Neural cell (in vitro differentiated cells): ENCODE results near the gene PLD3. TPM values are rescaled to one million over a fixed set of nuclear protein-coding genes. Genes with fewer than 3 reads are reported as not detected.
A peak's percentile ranks its signal among the peaks of the same experiment; 100 is the strongest.

Experiments
- H2AFZ ChIP-seq: fragments of 200-600, 300-800 bp; sonication (generic), shearing (Covaris generic); 2 replicates; pipeline ENCODE4 v1.6.0; 2014; ENCODE audit warnings: low read depth, mild to moderate bottlenecking, antibody characterized with exemption, low read length, moderate library complexity
- H3F3A ChIP-seq: fragments of 200-600 bp; shearing (Covaris generic); 2 replicates; pipeline ENCODE4 v1.6.1; 2016; ENCODE audit warnings: mild to moderate bottlenecking, moderate library complexity, mixed read lengths, antibody characterized with exemption, low read length; ENCODE audit not compliant: insufficient read depth, poor library complexity, severe bottlenecking
- H3K27ac ChIP-seq: fragments of 200-600, 300-800 bp; sonication (generic), shearing (Covaris generic); 2 replicates; pipeline ENCODE4 v1.5.1; 2014; ENCODE audit warnings: mild to moderate bottlenecking, low read length, moderate library complexity
- H3K27me3 ChIP-seq: fragments of 300-800, 200-600 bp; sonication (generic), shearing (Covaris generic); 2 replicates; pipeline ENCODE4 v1.6.0; 2014; ENCODE audit warnings: mild to moderate bottlenecking, low read depth, low read length, moderate library complexity; ENCODE audit not compliant: insufficient read depth
- H3K36me3 ChIP-seq: fragments of 300-800, 200-600 bp; sonication (generic), shearing (Covaris generic); 2 replicates; pipeline ENCODE4 v1.5.1; 2014; ENCODE audit warnings: mild to moderate bottlenecking, antibody characterized with exemption, low read length, moderate library complexity; ENCODE audit not compliant: insufficient read depth
- H3K4me2 ChIP-seq: fragments of 300-800, 200-600 bp; sonication (generic), shearing (Covaris generic); 2 replicates; pipeline ENCODE4 v1.6.0; 2014; ENCODE audit warnings: mild to moderate bottlenecking, low read length
- H3K4me3 ChIP-seq: fragments of 300-800, 200-600 bp; sonication (generic), shearing (Covaris generic); 2 replicates; pipeline ENCODE4 v1.5.1; 2014; ENCODE audit warnings: mild to moderate bottlenecking, low read length, moderate library complexity
- H3K79me2 ChIP-seq: fragments of 200-600 bp; shearing (Covaris generic); replicated peaks from 2 replicates; pipeline ENCODE4 v1.6.0; 2014; ENCODE audit warnings: mild to moderate bottlenecking, low read length, moderate library complexity; ENCODE audit not compliant: insufficient read depth
- H3K9ac ChIP-seq: fragments of 300-800, 200-600 bp; sonication (generic), shearing (Covaris generic); 2 replicates; pipeline ENCODE4 v1.6.1; 2016; ENCODE audit warnings: mild to moderate bottlenecking, low read length, mixed read lengths
- H3K9me2 ChIP-seq: fragments of 200-600 bp; shearing (Covaris generic); 2 replicates; pipeline ENCODE4 v1.6.1; 2016; ENCODE audit warnings: mild to moderate bottlenecking, low read length, mixed read lengths; ENCODE audit not compliant: insufficient read depth
- H3K9me3 ChIP-seq: fragments of 200-600, 300-800 bp; sonication (generic), shearing (Covaris generic); 2 replicates; pipeline ENCODE4 v1.6.1; 2016; ENCODE audit warnings: mild to moderate bottlenecking, mixed run types, low read length, moderate library complexity, mixed read lengths
- H4K20me1 ChIP-seq: fragments of 200-600 bp; shearing (Covaris generic); 2 replicates; pipeline ENCODE4 v1.6.1; 2016; ENCODE audit warnings: mild to moderate bottlenecking, mixed run types; ENCODE audit not compliant: insufficient read depth
- EP300 ChIP-seq: fragments of 450-650 bp; conservative IDR thresholded peaks from 2 replicates; pipeline ENCODE4 v1.6.1; 2014; ENCODE audit warnings: antibody characterized with exemption, mild to moderate bottlenecking, moderate library complexity; ENCODE audit not compliant: poor library complexity, severe bottlenecking
- EZH2 ChIP-seq: fragments of 200-600, 300-800 bp; shearing (Covaris generic), sonication (generic); IDR thresholded peaks from 2 replicates; pipeline ENCODE4 v1.6.1; 2014; ENCODE audit warnings: antibody characterized with exemption, low read length, borderline replicate concordance, mild to moderate bottlenecking; ENCODE audit not compliant: insufficient read depth, poor library complexity, severe bottlenecking
- MXI1 ChIP-seq: fragments of 450-650 bp; conservative IDR thresholded peaks from 2 replicates; pipeline ENCODE4 v1.6.1; 2014; ENCODE audit warnings: antibody characterized with exemption, mild to moderate bottlenecking; ENCODE audit not compliant: poor library complexity, severe bottlenecking
- POLR2AphosphoS5 ChIP-seq: IDR thresholded peaks from 2 replicates; pipeline ENCODE4 v1.6.1; 2012
- RAD21 ChIP-seq: fragments of 450-650 bp; conservative IDR thresholded peaks from 2 replicates; pipeline ENCODE4 v1.6.1; 2014; ENCODE audit warnings: antibody characterized with exemption, mild to moderate bottlenecking, moderate library complexity
- SMC3 ChIP-seq: fragments of 450-650 bp; conservative IDR thresholded peaks from 2 replicates; pipeline ENCODE4 v1.6.1; 2014; ENCODE audit warnings: antibody characterized with exemption, mild to moderate bottlenecking, moderate library complexity; ENCODE audit not compliant: poor library complexity
- TAF1 ChIP-seq: IDR thresholded peaks from 2 replicates; pipeline ENCODE4 v1.6.1; 2012; ENCODE audit warnings: low read depth
- polyA plus RNA-seq: library from polyadenylated mRNA; depleted of rRNA; stranded (reverse); fragments of >200 nt; gene quantifications from 2 replicates; pipeline ENCODE4 v1.2.3, GENCODE V29; 2014
- TF ChIP-seq, protein P1 (sequence below): IDR thresholded peaks from 2 replicates; pipeline ENCODE4 v1.6.1; 2012; ENCODE audit warnings: borderline replicate concordance
- TF ChIP-seq, protein P2 (sequence below): fragments of 450-650 bp; IDR thresholded peaks from 2 replicates; pipeline ENCODE4 v1.5.1; 2014; ENCODE audit warnings: antibody characterized with exemption, mild to moderate bottlenecking, moderate library complexity; ENCODE audit not compliant: poor library complexity, severe bottlenecking

The PLD3 gene
- polyA plus RNA-seq, 1 donor from 2014 or later = 426 TPM

DNA sequence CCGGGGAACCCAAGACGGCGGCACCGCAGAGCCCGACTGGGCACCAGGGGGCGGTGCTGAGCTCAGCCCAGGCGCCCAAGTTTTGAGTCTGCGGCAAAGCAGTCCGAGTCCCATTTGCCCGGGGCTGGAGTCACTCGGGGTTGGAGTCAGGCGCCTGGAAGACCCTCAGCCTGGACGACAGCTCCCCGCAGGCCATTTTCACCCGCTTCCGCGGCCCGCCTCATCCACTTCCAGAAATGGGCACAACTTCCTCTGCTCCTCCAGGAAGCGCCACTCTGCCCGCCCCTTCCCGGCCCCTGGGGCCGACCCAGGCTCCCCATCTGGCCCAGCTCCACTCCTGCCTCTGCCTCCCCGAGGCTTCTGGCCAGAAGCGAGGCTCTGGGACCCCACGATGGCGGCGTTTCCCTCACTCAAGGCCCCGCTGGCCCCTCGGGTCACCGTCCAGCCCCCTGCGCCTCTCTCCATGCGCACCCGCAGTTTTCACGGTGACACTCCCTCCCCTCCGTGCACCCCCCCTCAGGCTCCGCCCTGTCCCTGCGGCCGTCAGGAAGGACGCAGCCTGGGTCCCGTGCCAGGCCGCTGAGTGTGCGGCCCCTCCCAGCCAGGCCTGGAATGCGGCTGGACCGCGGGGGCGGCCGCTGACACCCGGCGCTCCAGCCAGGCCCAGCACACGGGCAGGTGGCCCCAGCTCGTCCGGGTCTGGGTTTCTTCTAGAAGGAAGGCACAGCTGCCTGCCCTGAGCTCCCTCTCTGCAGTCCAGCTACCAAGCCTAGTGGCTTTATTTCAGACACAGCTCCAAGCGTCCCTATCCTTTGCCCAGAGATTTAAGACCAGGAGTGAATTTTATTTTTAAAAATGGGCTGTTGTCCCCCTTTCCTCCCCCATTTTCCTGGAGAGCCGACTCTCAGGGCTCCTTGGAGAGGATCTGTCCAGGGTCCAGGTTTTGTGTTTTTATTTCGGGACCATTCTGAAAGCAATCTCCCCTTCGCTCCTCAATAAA lies 72.6 kb downstream of the PLD3 start:
- Histone ChIP-seq H3K36me3 (no peaks in the 10 kb centered on the region), H3K4me2 (no peak overlapping the region), H3K9me3 (no peaks in the 10 kb centered on the region), H3K27me3 (no peaks in the 10 kb centered on the region), H3K9me2 (no peaks in the 10 kb centered on the region), H2AFZ (no peak overlapping the region), H3K79me2 (no peaks in the 10 kb centered on the region), H3K9ac (no peak overlapping the region), H3K27ac (no peak overlapping the region), H3K4me3 (peak overlapping the region; percentile 43), H4K20me1 (no peaks in the 10 kb centered on the region), H3F3A (no peaks in the 10 kb centered on the region)
- TF ChIP-seq EZH2 (no peak), POLR2AphosphoS5 (no peak), MXI1 (no peak), EP300 (no peak), RAD21 (peak; percentile 56), TAF1 (no peak), SMC3 (peak; percentile 71)
- TF ChIP-seq, protein P1, sequence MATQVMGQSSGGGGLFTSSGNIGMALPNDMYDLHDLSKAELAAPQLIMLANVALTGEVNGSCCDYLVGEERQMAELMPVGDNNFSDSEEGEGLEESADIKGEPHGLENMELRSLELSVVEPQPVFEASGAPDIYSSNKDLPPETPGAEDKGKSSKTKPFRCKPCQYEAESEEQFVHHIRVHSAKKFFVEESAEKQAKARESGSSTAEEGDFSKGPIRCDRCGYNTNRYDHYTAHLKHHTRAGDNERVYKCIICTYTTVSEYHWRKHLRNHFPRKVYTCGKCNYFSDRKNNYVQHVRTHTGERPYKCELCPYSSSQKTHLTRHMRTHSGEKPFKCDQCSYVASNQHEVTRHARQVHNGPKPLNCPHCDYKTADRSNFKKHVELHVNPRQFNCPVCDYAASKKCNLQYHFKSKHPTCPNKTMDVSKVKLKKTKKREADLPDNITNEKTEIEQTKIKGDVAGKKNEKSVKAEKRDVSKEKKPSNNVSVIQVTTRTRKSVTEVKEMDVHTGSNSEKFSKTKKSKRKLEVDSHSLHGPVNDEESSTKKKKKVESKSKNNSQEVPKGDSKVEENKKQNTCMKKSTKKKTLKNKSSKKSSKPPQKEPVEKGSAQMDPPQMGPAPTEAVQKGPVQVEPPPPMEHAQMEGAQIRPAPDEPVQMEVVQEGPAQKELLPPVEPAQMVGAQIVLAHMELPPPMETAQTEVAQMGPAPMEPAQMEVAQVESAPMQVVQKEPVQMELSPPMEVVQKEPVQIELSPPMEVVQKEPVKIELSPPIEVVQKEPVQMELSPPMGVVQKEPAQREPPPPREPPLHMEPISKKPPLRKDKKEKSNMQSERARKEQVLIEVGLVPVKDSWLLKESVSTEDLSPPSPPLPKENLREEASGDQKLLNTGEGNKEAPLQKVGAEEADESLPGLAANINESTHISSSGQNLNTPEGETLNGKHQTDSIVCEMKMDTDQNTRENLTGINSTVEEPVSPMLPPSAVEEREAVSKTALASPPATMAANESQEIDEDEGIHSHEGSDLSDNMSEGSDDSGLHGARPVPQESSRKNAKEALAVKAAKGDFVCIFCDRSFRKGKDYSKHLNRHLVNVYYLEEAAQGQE = no peak
- TF ChIP-seq, protein P2, sequence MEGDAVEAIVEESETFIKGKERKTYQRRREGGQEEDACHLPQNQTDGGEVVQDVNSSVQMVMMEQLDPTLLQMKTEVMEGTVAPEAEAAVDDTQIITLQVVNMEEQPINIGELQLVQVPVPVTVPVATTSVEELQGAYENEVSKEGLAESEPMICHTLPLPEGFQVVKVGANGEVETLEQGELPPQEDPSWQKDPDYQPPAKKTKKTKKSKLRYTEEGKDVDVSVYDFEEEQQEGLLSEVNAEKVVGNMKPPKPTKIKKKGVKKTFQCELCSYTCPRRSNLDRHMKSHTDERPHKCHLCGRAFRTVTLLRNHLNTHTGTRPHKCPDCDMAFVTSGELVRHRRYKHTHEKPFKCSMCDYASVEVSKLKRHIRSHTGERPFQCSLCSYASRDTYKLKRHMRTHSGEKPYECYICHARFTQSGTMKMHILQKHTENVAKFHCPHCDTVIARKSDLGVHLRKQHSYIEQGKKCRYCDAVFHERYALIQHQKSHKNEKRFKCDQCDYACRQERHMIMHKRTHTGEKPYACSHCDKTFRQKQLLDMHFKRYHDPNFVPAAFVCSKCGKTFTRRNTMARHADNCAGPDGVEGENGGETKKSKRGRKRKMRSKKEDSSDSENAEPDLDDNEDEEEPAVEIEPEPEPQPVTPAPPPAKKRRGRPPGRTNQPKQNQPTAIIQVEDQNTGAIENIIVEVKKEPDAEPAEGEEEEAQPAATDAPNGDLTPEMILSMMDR = peak; percentile 77

DNA sequence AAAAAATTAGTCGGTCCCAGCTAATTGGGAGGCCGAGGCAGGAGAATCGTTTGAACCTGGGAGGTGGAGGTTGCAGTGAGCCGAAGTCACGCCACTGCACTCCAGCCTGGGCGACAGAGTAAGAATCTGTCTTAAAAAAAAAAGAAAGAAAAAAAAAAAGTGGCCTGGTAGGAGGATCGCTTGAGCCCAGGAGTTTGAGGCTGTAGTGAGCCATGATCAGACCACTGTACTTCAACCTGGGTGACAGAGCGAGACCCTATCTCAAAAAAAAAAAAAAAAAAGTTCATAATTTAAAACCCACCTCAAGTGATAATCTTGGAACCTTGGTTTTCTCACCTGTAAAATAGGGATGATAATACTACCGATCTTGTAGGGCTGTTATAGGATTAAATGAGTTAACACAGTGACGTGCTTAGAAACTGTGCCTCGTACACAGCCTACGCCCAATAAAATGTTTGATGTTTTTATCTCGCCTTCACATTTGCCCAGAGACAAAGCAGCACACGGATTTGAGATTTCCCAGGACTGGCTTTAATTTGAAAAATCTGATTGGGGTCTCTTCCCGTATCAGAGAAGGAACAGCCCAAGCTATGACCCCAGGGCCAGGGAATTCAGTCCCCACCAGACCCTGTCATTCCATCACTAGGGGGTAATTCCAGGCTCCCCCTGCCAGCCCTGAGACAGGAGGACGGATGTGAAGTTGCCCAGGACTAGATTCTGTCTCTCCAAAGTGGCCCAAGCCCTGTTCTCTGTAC lies 73.7 kb downstream of the PLD3 start:
- Histone ChIP-seq H2AFZ (no peak overlapping the region), H3K4me2 (no peak overlapping the region), H4K20me1 (no peaks in the 10 kb centered on the region), H3K27me3 (no peaks in the 10 kb centered on the region), H3K27ac (no peak overlapping the region), H3K9me3 (no peaks in the 10 kb centered on the region), H3K4me3 (no peak overlapping the region), H3K79me2 (no peaks in the 10 kb centered on the region), H3K36me3 (no peaks in the 10 kb centered on the region), H3F3A (no peaks in the 10 kb centered on the region), H3K9ac (no peak overlapping the region), H3K9me2 (no peaks in the 10 kb centered on the region)
- no peak for TF ChIP-seq RAD21
